Tongue (tissue), 2 donors: Measurements from ENCODE around the gene LAMTOR4. TPM values are rescaled to one million over a fixed set of nuclear protein-coding genes. Genes with fewer than 3 reads are reported as not detected.

ENCODE experiments used
- DNase-seq: peaks from one replicate; pipeline ENCODE4 v3.0.0-alpha.2; 2015
- total RNA-seq: library from RNA; depleted of rRNA; stranded (reverse); fragments of >200 nt; gene quantifications from one replicate; pipeline ENCODE4 v1.2.3, GENCODE V29; 2014

The LAMTOR4 gene
- total RNA-seq, 1 donor from 2014 or later: 57.7 TPM

DNA sequence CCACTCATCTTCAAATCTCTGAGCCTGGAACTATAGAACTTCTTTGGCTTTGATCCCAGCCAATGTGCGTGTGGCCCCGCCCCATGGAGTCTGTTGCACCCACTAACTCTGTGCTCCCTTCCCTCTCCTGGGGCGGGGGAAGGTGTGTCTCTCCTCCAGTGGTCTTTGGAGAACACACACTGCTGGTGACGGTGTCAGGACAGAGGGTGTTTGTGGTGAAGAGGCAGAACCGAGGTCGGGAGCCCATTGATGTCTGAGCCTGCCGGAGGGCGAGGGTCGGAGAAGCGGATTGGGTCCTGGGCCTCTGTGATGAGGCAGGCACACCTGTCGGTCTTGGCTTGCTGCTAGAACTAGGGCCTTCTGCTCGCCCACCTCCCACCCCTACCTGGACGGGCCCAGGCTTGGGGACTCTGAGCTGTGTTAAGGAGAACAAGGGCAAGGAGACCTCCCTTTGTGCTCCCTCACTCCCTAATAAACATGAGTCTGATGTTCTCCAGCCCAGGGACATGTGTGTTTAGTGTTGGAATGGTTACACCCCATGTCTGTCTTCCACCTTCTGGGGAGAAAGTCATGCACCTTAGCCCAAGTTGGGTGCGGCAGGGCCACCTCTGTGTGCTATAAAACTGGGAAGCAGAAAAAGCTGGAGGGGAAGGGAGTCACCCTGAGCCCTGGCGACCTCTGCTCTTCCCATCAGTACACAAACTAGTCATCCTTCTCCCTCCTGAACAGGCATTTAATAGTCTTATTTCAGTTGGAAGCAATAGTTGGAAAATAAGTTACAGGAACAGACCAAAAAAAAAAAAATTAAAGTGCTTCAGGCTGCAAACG, 5.2 kb downstream of the LAMTOR4 start:
- DNase-seq: no peak

DNA sequence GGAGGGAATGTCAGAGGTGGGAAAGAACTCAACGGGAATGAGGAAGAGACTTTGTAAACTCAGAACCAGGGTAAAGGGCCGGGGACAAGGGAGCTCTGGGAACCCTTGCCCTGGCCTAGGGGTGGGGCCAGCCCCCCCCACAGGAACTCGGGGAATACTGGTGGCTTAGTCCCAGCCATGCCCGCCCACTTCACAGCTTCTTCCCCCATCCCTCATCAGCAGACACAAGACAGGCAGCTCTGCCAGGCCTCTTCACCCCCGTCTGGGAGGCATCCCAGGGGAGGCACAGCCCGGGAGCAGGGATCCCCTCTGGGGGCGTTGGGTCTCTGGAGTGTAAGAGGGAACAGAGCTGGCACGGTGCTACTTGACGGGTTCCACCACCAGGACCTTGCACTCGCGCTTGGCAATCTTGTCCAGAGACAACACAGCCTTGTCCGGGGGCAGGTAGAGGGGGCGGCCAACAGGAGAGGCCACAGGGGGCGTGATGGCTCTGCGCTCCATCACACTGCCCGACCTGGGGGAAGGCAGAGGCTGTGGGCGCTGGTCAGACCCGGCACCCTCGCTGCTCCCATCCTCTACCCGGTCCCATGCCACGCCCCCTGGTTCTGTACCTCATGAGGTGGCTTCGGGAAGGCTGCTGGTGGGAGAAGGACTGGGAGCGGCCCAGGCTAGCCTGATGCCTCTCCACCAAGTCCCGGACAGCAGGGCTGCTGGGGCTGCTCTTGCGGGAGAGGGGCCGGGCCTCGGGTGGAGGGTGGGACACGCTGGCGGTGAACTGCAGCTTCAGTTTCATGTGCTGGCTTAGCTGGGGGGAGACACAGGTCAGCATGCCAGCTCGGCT, 6.2 kb downstream of the LAMTOR4 start:
- DNase-seq: no peak

DNA sequence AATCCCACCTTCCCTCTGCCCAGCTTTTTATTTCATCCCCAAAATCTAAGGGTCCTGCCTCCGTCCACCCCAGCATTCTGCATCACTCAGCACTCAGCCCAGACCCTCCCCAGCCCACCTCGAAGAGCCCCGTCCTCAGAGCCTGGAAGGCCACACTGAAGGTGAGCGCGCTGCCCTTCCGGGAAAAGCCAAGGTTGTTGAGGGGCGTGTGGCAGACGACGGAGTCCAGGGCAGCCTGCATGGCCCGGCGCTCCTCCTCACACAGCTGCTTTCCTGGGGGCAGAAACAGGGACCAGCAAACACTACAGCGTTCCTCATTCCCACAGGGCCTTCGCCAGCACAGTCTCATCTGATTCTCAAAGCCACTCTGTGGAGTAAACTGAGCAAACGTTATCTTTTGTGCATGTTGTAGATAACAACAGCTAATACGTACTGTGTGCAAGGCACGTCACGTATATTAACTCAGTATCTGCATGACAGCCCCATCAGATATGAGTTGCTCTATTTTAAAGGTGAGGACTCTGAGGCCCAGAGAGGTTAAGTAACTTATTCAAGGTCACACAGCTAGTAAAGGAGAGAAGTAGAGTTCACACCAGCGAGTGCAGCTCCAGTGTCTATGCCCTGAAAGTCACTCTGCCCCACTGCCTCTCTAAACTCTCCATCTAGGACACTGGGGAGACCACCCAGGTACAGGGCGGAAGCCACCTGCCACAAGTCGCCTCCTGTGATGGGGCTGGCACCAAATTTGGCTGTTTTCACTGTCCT, 7.0 kb downstream of the LAMTOR4 start:
- no peak for DNase-seq

DNA sequence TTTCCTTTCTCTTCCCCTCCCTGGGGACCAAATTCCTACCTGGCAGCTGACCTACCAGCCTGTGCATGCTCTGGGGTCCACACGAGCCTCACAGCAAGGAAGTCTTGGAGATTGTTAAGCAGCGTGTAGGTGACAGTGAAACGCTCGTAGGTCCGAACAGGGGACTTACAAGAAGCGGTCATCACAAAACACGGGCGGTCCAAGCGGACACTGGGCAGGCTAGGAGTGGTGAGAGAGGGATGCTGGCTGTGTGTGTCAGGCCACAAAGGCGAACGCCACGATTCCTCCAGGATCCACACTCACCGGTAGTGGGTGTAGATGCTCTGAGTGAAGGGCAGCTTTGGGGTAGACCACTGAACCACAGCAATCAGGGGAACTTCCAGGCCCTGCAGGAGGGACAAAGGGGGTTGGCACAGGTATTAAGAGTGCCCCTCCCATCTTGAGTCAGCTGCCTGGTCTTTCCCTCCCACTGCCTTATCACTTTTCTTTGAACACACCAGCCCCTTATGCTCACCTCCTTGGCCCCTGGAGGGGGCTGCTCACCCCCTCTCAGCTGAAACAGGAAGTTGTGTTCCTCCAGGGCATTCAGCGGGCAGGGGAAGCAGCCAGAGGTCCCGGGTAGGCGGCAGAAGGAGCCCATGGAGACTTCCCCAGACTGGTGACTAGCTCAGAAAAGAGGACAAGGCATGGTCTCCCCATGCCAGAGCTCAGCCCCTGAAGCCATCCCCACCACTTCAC, 7.8 kb downstream of the LAMTOR4 start:
- DNase-seq: no peak

DNA sequence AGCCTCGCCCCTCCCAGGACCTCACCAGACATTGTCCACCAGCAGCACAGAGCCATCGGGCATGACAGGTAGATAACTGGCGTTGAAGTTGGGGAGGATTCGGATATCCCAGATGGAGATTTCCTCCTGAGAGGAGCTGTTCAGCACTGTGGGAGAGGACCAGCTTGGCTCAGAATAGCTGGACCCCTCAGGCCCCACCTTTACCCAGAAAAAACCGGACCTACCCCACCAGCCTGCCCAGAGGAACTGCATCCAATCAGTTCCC, 8.3 kb downstream of the LAMTOR4 start:
- no peak for DNase-seq

DNA sequence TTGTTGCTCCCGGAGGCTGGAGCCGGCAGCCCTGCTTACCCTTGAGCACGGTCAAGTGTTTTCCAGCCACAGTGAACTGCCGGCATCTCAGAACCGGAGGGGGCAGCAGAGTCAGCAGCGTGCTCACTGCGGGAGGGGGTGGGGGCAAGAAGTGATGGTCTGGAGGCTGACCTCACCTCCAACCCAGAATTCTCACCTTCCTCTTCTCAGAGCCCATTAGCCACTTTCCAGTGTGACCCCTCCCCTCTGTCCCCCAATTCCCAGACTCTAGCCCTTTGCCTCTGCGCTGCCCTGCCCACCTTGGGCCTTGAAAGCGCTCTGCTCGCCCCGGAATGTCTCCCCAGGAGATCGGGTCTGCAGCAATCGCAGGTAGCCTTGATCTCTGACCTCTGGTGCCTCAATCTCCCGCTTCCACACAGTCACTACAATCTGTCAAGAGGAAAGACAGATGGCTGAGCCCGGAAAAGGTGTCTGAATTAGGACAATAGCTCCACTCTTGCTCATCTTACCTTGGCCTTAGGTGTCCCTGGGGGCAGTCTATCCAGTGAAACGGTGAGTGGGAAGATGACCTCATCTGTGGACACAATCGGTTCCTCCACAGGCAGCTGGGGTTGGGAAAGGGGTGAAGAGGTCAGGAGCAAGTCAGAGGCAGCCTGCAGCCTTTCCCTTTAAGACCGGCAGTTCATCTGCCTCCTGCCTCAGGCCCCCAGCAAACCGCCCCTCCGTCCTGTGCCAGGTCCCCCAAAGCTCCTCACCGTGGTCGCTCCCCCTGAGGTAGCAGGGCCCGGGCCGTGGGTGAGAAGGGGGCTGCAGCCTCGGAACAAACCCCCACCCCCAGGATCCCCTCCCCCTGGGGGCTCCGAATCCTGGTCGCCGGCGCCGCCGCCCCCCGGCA, 8.9 kb downstream of the LAMTOR4 start:
- no peak for DNase-seq

DNA sequence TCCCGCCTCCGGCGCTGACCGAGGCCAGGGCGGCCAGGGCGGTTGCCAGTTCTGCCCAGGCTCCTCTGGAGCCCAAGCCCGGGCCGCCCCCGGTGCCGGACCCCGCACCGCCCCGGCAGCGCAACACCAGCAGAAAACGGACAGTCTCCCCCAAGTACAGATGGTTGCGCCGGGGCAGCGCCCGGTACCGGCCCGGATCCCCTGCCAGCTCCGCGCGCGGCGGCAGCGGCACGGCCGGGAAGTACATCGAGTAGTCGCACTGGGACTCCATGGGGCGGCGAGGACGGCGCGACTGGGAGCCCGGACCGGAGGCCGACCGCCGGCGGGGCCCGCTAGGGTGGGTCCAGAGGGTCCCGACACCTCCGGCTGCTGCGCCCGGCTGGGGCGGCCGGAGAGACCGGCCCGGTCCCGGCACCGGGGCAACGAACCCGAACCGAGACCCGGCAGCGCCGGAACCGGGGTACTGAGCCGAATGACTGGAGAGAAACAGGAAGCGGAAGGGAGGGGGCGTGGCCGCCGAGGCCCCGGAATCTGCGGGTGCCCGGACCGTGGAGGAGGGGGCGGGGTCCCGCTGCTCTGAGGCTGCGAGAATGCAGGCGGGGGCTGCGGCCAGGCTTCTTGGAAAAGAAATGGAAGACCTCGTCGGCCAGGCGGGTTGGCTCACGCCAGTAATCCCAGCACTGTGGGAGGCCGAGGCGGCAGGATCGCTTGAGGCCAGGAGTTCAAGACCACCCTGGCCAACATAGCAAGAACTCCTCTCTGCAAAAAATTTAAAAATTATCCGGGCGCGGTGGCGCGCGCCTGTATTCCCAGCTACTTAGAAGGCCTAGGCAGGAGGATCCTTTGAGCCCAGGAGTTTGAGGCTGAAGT, 9.7 kb downstream of the LAMTOR4 start, which contains the start of gene TRAPPC14:
TSS of gene TRAPPC14 (minus strand) at position 495 of the 870 bp plus-strand sequence. CDS start at position 271, 224 bp downstream.
- DNase-seq: peak; percentile 94

DNA sequence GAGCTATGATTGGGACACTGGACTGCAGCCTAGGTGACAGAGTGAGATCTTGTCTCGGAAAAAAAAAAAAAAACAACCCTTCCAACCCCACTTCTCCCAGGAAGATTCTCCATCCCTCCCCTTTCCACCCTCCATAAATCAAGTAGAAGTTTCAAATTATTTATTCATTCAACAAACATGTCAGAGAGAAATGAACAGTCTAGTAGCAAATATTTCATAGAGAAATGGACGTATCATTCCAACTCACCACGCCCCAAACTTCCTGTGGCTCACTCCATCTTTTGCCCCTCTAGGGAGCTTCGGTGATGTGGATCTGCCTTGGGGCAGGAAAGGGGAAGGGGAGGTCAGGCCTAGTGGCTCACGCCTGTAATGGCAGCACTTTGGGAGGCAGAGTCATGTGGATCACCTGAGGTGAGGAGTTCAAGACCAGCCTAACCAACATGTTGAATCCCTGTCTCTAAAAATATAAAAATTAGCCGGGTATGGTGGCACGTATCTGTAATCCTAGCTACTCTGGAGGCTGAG, 10.4 kb downstream of the LAMTOR4 start:
- no peak for DNase-seq

DNA sequence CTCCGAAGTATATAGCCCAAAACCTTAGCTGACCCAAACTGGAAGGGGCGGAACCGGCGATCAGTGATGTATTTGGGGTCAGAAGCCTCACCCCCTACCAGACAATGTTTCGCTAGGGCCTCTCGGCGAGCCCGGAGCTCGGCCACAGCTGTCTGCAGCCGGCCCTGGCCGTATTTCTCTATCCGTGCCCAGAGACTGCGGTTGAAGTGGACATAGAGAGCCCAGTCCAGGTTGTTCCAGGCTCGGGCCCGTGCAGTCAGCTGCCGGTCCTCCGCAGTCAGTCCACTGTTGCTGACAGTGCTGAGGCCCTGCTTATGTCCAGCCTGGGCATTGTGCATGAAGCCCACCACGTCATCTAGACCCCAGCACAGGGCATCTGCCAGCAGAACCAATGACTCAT, 11.3 kb downstream of the LAMTOR4 start:
- DNase-seq: no peak

DNA sequence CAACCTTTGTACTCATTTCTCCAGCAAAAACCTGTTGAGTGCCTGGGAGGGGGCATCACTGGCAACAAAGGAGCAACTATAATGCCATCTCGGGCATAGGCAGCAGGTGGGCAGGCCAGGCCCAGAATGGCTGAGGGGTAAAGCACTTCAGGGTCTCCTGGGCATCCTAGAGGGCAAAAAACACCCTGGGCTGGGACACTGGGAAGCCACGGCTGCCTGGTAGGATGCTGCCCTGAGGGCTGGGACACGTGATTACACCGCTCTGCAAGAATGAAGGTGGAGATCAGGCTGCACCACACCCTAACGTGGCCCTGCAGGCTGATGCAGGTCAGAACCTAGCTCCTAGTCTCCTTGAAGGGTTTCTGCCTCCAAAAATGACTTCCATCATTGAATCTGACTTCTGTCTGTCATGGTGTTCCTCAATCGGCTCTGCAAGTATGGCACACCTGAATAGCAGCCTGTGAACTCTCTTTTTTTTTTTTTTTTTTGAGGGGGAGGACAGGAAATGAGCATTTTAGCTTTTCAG, 14.4 kb downstream of the LAMTOR4 start:
- peak; percentile 58 for DNase-seq

DNA sequence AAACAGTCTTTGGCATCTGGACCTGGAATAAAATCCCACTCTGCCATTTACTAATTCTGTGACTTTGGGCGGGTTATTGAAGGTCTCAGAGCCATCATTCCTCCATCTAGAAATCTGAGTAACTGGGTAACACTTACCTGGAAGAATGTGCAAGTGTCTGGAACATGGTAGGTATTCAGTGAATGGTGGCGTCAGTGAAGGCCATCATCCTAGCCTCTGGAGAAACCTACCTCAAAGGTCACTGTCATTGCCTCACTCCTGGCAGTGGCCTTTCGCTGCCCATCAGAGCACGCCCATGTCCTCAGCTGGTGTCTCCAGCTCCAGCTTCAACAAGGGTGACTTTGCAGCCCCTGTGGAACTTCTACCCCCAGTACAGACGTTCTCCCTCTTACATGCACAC, 15.2 kb downstream of the LAMTOR4 start:
- DNase-seq: no peak

DNA sequence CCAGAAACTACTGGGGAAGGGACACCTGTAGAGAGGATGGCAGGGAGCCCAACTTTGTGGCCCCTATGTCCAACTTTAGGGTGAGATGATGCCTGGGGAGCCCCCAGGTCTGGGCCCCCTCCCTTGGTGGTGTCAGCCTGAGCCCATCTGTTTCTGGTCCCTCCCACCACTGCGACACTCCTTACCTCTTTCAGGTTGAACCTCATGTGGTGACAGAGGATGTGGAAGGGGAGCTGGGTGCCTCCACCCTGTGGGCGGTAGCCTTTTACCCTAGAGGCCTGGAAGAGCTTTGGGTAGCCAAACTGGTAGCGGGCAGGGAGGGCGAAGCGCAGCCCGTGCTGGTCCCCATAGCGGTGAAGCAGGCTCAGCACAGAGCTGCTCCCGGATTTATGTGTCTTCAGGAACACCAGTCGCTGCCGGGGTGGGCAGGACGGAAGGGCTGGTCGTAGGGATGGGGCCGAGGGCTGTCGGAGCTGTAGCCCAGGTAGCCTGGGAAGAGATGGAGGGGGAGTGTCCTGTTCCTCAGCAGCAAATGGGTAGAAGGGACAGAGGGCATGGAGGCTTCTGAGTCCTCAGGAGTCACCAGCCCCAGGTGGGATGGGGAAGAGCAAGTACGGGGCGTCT, 17.7 kb downstream of the LAMTOR4 start:
- no peak for DNase-seq

DNA sequence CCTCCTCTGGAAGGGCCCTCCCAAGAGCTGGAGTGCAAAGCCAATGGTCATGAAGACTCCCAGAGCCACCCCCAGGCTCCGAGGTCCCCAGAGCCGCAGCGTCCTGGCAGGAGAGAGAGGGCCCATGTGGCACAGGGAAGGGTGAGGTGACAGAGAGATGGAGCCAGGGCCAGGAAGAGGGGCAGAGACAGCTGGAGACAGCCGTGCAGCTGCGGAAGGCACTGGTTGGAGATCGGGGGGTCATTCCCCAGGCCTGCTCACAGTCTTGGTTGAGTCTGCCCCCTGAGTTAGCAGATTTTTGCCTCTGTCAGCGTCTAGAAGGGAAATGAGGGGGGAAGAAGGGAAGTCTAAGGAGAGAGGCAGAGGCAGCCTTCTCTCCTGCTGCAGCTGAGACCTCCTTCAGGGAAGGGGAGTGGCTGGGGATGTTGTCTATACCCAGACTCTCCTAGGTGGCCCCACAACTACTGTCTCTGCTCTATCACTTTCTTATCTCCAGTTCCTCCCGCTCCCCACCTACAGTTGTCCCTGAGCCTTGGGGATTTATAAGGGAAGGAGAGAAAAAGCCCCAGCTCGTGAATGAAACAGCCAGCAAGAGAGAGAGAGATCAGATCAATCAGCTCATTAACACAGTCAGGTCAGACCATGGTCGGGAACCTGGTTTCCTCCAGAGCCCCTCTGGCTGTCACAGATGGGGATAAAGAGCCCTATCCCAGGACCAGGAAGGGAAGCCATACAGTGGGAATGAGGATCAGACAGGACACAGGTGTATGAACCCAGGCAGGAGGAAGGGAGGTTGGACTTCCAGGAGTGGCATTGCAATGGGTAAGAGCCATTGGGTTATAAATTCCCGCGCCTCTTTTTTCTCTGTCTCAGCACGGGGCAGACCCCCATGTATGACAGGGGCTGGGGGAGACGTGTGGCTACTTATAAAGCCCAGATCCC, 18.5 kb downstream of the LAMTOR4 start:
- peak; percentile 43 for DNase-seq

DNA sequence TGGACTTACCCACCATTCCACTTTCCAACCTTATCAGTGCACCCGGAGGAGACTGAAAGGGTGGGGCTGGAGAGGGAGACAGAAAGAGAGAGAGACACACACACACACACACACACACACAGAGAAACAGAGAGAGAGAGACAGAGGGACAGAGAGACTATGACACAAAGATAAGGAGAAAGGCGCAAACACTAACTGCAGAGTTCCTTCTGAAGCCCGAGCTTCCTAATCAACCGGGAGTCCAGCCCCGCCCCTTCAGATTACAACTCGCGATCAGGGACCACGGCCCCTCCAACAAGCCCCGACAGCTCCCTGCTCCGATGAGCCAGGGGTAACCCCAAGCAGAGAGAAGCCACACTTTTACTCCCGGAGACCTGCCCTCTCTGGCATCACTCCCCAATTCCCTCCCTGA, 19.2 kb downstream of the LAMTOR4 start:
- DNase-seq: peak; percentile 50

DNA sequence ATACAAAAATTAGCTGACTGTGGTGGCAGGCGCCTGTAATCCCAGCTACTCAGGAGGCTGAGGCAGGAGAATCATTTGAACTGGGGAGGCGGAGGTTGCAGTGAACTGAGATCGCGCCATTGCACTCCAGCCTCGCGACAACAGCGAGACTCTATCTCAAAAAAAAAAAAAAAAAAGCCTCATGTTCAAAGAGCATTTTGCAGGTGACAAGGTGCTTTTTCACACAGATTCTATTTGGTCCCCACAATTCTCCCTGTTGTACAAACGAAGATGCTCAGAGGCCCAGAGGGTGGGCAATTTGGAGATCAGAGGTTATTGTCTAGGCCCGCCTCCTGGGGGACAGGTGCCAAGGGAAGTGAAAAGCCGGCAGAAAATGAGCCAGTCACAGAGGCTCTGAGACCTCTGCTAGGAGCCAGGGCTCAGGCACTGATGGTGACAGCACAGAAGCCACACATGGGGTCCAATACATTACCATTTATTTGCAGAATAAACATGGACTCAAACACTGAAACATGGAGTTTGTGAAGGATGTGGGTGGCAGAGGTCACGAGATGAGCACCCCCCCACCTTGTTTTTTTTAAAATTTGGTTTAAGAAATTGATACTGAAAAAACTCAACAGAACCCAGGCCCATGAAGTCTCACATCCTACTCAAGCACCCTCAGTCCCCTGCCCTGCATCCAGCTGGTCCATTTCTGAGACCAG, 20.6 kb downstream of the LAMTOR4 start:
- no peak for DNase-seq

DNA sequence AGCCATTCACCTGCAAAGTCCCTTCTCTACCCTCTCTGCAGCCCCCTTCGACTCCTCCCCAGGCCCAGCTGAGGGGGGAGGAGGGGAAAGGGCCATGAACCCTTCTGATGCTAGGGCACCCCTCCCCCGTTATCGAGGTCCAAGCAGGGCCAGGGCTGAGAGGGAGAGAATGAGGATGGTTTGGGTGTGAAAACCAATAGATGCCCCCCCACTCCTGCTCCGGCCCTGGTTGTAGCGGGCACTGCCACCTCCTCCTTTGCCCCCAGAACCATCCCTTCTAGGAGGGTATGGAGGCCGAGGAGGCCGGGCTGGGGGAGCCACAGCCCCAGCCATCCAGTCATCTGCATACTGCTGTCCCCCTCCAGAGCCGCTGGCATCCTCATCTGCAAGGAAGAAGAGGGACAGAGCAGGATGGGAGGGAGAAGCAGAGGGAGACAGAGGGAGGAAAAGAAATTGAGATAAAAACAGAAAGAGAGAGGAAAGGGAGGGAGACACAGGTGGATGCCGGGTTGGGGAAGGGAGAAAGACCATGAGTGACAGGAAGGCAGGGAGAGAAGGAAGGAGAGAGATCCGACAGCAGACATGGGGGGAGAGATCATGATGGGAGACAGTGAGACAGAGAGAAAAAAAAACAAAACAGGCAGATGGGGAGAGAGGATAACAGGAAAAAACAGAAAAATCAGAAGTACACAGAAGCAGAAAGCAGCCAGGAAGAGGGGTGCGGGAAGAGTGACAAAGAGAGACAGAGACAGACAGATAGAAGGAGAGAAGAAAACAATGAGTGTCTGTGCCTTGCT, 21.6 kb downstream of the LAMTOR4 start:
- no peak for DNase-seq
